ENCODE measurements around the gene COL11A1.
A peak's percentile ranks its signal among the peaks of the same experiment; 100 is the strongest.

Gene COL11A1

GRCh38 chr1:103025858-103026409 is 82.4 kb downstream of the COL11A1 start:
- no peak for FAIRE-seq
- TF ChIP-seq SPI1 (IDR thresholded peaks at IDR 0.05; ENCODE audit: low read depth, low read length) (no peak), POLR2A (IDR thresholded peaks at IDR 0.05; ENCODE audit: low read depth, low read length) (no peak), POLR2AphosphoS5 (IDR thresholded peaks at IDR 0.05; ENCODE audit: low read depth, low read length) (no peak)
- DNase-seq (ENCODE audit: insufficient read length, low spot score), result no peak

DNA sequence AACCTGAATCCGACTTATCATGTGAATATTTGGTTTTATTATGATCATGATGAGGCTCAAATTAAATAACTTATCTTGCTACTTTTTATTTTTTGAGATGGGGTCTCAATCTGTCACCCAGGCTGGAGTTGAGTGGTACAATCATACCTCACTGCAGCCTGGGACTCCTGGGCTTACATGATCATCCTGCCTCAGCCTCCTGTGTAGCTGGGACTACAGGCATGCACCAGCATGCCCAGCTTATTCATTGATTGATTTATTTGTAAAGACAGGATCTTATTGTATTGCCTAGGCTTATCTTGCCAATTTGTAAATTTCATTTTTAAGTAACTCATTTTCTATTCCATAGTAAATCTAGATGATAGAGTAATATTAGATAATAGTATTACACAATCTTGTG is 84.3 kb downstream of the COL11A1 start:
- TF ChIP-seq POLR2A (IDR thresholded peaks at IDR 0.05; ENCODE audit: low read depth, low read length) (no peak), POU2F2 (IDR thresholded peaks at IDR 0.05; ENCODE audit: low read depth, low read length) (no peak), TAF1 (IDR thresholded peaks at IDR 0.05; ENCODE audit: low read depth, low read length) (no peak), PAX5 (IDR thresholded peaks at IDR 0.05; ENCODE audit: insufficient read depth, low read length, severe bottlenecking) (no peak), POLR2AphosphoS5 (IDR thresholded peaks at IDR 0.05; ENCODE audit: low read depth, low read length) (no peak), SPI1 (IDR thresholded peaks at IDR 0.05; ENCODE audit: low read depth, low read length) (no peak)
- no peak for DNase-seq (ENCODE audit: insufficient read length, low spot score)
- FAIRE-seq, result no peak

GRCh38 chr1:103002005-103002404 is 106.3 kb downstream of the COL11A1 start:
- no peak for FAIRE-seq
- DNase-seq (ENCODE audit: insufficient read length, low spot score), result no peak
- TF ChIP-seq POU2F2 (IDR thresholded peaks at IDR 0.05; ENCODE audit: low read depth, low read length), result no peak
- TF ChIP-seq TAF1 (IDR thresholded peaks at IDR 0.05; ENCODE audit: low read depth, low read length), result no peak
- TF ChIP-seq POLR2A (IDR thresholded peaks at IDR 0.05; ENCODE audit: low read depth, low read length), result no peak
- TF ChIP-seq PAX5 (IDR thresholded peaks at IDR 0.05; ENCODE audit: insufficient read depth, low read length, severe bottlenecking), result no peak
- no peak for TF ChIP-seq POLR2AphosphoS5 (IDR thresholded peaks at IDR 0.05; ENCODE audit: low read depth, low read length)
- no peak for TF ChIP-seq SPI1 (IDR thresholded peaks at IDR 0.05; ENCODE audit: low read depth, low read length)

- DNase-seq (ENCODE audit: insufficient read length, low spot score) (no peak), FAIRE-seq (no peak)
- no peak for TF ChIP-seq SPI1 (IDR thresholded peaks at IDR 0.05; ENCODE audit: low read depth, low read length)
- no peak for TF ChIP-seq POLR2A (IDR thresholded peaks at IDR 0.05; ENCODE audit: low read depth, low read length)
- TF ChIP-seq PAX5 (IDR thresholded peaks at IDR 0.05; ENCODE audit: insufficient read depth, low read length, severe bottlenecking), result no peak
- no peak for TF ChIP-seq POLR2AphosphoS5 (IDR thresholded peaks at IDR 0.05; ENCODE audit: low read depth, low read length)
- TF ChIP-seq POU2F2 (IDR thresholded peaks at IDR 0.05; ENCODE audit: low read depth, low read length), result no peak
- no peak for TF ChIP-seq TAF1 (IDR thresholded peaks at IDR 0.05; ENCODE audit: low read depth, low read length)
These were observed 129.4 kb downstream of the COL11A1 start for GRCh38 chr1:102978874-102979273.

GRCh38 chr1:102977292-102977691 is 131.0 kb downstream of the COL11A1 start:
- TF ChIP-seq POLR2A (IDR thresholded peaks at IDR 0.05; ENCODE audit: low read depth, low read length) (no peak), PAX5 (IDR thresholded peaks at IDR 0.05; ENCODE audit: insufficient read depth, low read length, severe bottlenecking) (no peak), POLR2AphosphoS5 (IDR thresholded peaks at IDR 0.05; ENCODE audit: low read depth, low read length) (no peak), SPI1 (IDR thresholded peaks at IDR 0.05; ENCODE audit: low read depth, low read length) (no peak)
- DNase-seq (ENCODE audit: insufficient read length, low spot score) (no peak), FAIRE-seq (no peak)

- no peak for TF ChIP-seq POU2F2 (IDR thresholded peaks at IDR 0.05; ENCODE audit: low read depth, low read length)
- no peak for TF ChIP-seq POLR2AphosphoS5 (IDR thresholded peaks at IDR 0.05; ENCODE audit: low read depth, low read length)
- no peak for TF ChIP-seq SPI1 (IDR thresholded peaks at IDR 0.05; ENCODE audit: low read depth, low read length)
- TF ChIP-seq TAF1 (IDR thresholded peaks at IDR 0.05; ENCODE audit: low read depth, low read length), result no peak
- no peak for TF ChIP-seq PAX5 (IDR thresholded peaks at IDR 0.05; ENCODE audit: insufficient read depth, low read length, severe bottlenecking)
- no peak for TF ChIP-seq POLR2A (IDR thresholded peaks at IDR 0.05; ENCODE audit: low read depth, low read length)
- DNase-seq (ENCODE audit: insufficient read length, low spot score) (peak; percentile 5), FAIRE-seq (no peak)
These were observed 137.7 kb downstream of the COL11A1 start for GRCh38 chr1:102970496-102971078.

DNA sequence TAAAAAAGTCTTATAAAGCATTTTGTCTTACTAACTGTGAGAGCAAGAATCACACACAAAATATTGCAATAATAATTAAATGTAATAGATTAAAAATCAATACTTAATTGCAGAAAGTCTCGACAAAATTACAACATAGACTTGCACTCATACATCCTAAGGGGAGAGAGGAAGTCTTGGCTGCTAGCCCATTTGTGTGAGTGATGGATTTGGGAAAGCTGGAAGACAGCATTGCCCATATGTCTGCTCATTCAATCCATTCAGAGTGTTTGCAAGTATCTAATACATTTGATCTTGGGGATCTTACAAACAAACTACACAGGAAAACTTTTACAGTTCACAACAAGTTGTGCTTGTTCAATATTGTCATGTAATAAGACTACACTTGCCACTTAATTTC is 140.5 kb downstream of the COL11A1 start:
- no peak for FAIRE-seq
- no peak for DNase-seq (ENCODE audit: insufficient read length, low spot score)
- no peak for TF ChIP-seq TAF1 (IDR thresholded peaks at IDR 0.05; ENCODE audit: low read depth, low read length)
- no peak for TF ChIP-seq POLR2A (IDR thresholded peaks at IDR 0.05; ENCODE audit: low read depth, low read length)
- no peak for TF ChIP-seq SPI1 (IDR thresholded peaks at IDR 0.05; ENCODE audit: low read depth, low read length)
- TF ChIP-seq PAX5 (IDR thresholded peaks at IDR 0.05; ENCODE audit: insufficient read depth, low read length, severe bottlenecking), result no peak
- no peak for TF ChIP-seq POU2F2 (IDR thresholded peaks at IDR 0.05; ENCODE audit: low read depth, low read length)

GRCh38 chr1:102961549-102961948 is 146.8 kb downstream of the COL11A1 start:
- DNase-seq (ENCODE audit: insufficient read length, low spot score) (no peak), FAIRE-seq (no peak)
- TF ChIP-seq PAX5 (IDR thresholded peaks at IDR 0.05; ENCODE audit: insufficient read depth, low read length, severe bottlenecking), result no peak
- TF ChIP-seq POLR2A (IDR thresholded peaks at IDR 0.05; ENCODE audit: low read depth, low read length), result no peak
- TF ChIP-seq POU2F2 (IDR thresholded peaks at IDR 0.05; ENCODE audit: low read depth, low read length), result no peak
- no peak for TF ChIP-seq TAF1 (IDR thresholded peaks at IDR 0.05; ENCODE audit: low read depth, low read length)

DNA sequence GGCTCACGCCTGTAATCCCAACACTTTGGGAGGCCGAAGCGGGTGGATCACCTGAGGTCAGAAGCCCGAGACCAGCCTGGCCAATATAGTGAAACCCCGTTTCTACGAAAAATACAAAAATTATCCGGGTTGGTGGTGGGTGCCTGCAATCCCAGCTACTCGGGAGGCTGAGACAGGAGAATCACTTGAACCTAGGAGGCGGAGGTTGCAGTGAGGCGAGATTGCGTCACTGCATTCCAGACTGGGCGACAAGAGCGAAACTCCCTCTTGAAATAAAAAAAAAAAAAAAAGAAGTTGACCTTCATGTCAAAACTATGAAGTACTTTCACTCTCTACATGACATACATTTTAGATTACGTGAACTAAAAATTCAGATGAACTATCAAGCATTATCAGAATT is 153.7 kb downstream of the COL11A1 start:
- no peak for DNase-seq (ENCODE audit: insufficient read length, low spot score)
- FAIRE-seq, result no peak
- TF ChIP-seq POU2F2 (IDR thresholded peaks at IDR 0.05; ENCODE audit: low read depth, low read length), result no peak
- no peak for TF ChIP-seq POLR2A (IDR thresholded peaks at IDR 0.05; ENCODE audit: low read depth, low read length)
- TF ChIP-seq SPI1 (IDR thresholded peaks at IDR 0.05; ENCODE audit: low read depth, low read length), result no peak
- no peak for TF ChIP-seq PAX5 (IDR thresholded peaks at IDR 0.05; ENCODE audit: insufficient read depth, low read length, severe bottlenecking)

GRCh38 chr1:102952400-102952799 is 155.9 kb downstream of the COL11A1 start:
- DNase-seq (ENCODE audit: insufficient read length, low spot score) (no peak), FAIRE-seq (no peak)
- TF ChIP-seq TAF1 (IDR thresholded peaks at IDR 0.05; ENCODE audit: low read depth, low read length) (no peak), PAX5 (IDR thresholded peaks at IDR 0.05; ENCODE audit: insufficient read depth, low read length, severe bottlenecking) (no peak), POLR2AphosphoS5 (IDR thresholded peaks at IDR 0.05; ENCODE audit: low read depth, low read length) (no peak), SPI1 (IDR thresholded peaks at IDR 0.05; ENCODE audit: low read depth, low read length) (no peak), POU2F2 (IDR thresholded peaks at IDR 0.05; ENCODE audit: low read depth, low read length) (no peak), POLR2A (IDR thresholded peaks at IDR 0.05; ENCODE audit: low read depth, low read length) (no peak)
